GM19351 (cell line): ENCODE measurements around the gene ZNF687.

ENCODE experiments used
- ATAC-seq: cut with Tn5 transposase; IDR thresholded peaks from one replicate; pipeline ENCODE4 v1.9.1; 2021; ENCODE audit warnings: mild to moderate bottlenecking, moderate library complexity; ENCODE audit not compliant: unreplicated experiment

Gene ZNF687

GRCh38 chr1:151311589-151312331, 29.7 kb downstream of the ZNF687 start:
- no peak for ATAC-seq

DNA sequence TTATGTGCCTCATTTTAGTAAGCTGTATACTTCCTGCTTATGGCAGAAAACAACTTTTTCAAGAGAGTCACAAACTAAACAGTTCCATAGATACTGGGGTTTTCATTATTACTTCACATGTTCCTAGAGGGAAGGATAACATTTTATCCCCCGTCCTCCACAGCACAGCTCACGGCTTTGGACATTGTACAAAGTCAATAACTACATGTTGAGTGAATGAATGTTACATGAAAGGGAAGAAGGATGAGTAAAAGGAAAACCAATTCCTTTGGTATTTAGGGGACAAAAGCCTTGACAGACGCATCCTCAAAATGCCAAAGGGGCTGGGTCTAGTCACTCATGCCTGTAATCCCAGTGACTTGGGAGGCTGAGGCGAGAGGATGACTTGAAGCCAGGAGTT, 30.3 kb downstream of the ZNF687 start:
- ATAC-seq = no peak

- no peak for ATAC-seq
These were observed 30.7 kb downstream of the ZNF687 start for GRCh38 chr1:151312826-151313225.

DNA sequence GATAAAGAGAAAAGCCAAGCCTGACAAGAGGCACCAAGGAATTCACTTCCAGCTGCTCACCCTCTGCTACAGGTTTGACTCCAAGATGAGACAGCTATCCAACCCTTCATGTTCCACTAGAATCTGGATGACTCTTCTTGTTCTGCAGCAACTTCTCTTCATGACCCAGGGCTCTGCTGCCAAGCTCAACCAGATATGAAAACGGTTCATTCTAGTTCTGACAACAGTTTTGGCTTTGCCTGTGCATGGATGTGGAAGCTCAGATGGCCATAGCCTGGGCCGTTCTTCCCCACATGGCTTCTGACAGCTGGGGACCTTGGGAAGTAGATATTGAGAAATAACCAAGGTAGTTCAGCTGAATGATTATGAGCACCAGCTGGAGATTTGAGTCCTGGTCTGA, 31.4 kb downstream of the ZNF687 start:
- ATAC-seq = no peak

GRCh38 chr1:151314137-151314875, 32.2 kb downstream of the ZNF687 start:
- ATAC-seq = no peak

- no peak for ATAC-seq
These were observed 33.6 kb downstream of the ZNF687 start for GRCh38 chr1:151315565-151316235.

- ATAC-seq = no peak
These were observed 36.9 kb downstream of the ZNF687 start for GRCh38 chr1:151318975-151319374.

DNA sequence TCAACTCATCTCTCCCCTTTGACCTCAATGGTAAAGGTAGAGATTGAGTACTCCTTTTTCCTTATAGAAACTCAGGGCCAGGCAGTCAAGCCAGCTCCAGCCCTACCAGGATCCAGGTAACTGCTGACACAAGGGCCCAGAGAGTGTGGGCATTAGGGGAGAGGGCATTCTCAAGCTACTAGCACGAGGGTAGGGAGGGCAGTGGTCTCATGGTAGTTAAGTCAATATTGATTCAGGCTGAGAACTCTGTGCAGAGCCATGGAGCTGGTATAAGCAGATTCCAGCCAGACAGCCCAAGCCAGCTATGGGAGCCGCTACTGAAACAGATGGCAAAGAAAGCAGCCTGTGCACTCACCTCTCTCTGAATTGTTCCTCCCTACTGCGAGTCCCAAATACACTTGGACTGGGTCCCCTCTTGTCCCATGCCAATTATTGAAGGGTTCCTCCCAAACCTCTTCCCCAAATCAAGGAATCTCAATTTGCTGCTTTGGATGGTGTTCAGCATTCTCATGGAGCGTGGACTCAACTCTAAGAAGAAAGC, 42.4 kb downstream of the ZNF687 start:
- no peak for ATAC-seq

DNA sequence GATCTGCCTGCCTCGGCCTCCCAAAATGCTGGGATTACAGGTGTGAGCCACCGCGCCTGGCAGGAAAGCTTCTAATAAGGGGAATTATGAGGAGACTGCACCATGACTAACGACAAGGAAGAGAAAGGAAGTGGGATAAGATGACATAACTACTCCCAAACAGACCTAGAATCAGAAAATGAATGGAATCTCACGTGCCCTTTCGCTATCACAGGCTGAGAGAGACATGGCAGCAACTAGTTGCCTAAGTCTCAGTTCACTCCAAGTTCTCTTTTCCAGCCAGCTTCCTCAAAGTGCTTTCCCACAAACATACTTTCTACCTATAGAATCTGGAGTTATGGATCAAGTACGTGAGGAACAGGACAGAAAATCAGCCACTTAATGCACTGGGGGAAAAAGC, 43.1 kb downstream of the ZNF687 start:
- ATAC-seq = no peak

DNA sequence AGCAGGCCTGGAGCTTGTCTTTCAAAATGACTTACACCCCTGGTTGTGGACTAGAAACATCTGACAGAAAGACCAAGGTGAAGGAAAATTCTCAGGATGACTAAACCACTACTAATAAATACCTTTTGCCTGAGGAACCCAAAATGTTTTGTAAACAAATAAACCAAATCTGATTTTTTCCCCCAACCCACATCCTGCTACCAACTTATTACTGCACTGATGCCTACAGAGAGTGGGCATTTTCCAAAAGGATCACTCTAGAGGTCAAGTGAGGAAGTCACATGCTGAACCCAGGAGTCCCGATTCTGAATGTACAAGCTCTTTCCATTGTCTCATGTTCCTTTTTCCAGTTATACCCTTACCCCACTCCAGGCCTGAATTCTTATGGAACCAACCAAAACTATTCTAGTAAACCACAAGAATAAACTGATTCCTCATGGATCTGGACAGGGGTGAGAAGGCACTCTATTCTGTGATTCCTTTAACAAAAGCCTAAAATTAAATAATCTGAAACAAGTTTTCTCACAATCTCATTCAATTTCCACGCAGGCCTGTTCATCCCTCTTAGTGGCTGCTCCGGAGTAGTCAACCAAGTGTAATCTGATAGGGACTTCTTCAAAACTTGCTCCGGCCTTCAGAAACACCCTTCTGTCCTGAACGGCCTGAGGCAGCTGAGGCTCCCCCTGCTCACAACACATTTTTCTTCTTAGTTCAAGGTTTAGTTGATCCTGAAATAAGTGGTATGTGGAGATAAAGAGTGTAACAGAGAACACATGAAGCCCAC, 43.7 kb downstream of the ZNF687 start:
- ATAC-seq = no peak

DNA sequence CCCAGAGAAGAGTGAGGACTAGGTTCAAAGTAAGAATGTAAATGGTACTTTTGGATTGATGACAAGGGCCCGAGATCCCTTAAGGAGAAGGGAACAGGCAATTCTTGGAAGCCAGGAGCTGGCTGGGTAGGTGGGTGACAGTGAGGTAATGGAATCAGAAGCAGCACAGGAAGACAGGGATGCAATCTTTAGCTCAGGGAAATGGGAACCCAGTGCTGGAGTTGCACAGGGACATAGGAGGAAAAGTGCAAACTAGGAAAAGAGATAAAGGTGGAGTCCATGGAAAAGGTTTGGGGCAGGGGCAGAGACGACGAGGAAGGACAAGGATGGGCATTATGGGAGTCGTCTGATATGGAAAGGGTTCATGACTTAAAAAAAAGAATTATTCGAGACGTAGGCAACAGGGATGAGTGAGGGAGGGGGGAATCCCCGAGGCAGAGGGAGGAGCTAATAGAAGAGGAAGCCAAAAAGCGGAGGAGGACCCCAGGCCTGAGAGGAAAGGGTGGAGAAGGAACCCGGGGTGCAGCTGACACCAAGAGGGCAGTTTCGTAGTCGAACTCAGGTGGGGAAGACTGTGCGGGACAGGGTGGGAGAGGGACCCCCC, 44.6 kb downstream of the ZNF687 start:
- ATAC-seq = peak; percentile 66

GRCh38 chr1:151327223-151327902, 45.3 kb downstream of the ZNF687 start, which contains the start of gene PI4KB:
Gene PI4KB (minus strand): TSS chr1:151327416. CDS start chr1:151316481, 10,935 bp downstream.
- ATAC-seq = peak; percentile 79

- no peak for ATAC-seq
These were observed 46.0 kb downstream of the ZNF687 start for GRCh38 chr1:151327903-151328674.

DNA sequence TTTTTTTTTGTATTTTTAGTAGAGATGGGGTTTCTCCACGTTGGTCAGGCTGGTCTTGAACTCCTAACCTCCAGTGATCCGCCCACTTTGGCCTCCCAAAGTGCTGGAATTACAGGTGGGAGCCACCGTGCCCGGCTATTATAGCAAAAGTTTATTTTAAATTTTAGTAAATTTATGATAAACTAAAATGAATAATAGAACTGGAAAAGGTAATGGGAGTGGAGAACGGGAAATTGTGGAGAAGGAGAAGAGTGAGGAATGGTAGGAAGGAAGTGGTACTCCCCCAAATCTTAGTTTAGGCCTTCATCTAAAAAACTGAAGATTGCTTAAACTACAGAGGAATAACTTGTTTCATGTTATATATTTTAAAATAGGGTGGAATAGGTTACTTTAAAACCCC, 52.7 kb downstream of the ZNF687 start:
- ATAC-seq = no peak

- no peak for ATAC-seq
These were observed 54.5 kb downstream of the ZNF687 start for GRCh38 chr1:151336556-151336955.

DNA sequence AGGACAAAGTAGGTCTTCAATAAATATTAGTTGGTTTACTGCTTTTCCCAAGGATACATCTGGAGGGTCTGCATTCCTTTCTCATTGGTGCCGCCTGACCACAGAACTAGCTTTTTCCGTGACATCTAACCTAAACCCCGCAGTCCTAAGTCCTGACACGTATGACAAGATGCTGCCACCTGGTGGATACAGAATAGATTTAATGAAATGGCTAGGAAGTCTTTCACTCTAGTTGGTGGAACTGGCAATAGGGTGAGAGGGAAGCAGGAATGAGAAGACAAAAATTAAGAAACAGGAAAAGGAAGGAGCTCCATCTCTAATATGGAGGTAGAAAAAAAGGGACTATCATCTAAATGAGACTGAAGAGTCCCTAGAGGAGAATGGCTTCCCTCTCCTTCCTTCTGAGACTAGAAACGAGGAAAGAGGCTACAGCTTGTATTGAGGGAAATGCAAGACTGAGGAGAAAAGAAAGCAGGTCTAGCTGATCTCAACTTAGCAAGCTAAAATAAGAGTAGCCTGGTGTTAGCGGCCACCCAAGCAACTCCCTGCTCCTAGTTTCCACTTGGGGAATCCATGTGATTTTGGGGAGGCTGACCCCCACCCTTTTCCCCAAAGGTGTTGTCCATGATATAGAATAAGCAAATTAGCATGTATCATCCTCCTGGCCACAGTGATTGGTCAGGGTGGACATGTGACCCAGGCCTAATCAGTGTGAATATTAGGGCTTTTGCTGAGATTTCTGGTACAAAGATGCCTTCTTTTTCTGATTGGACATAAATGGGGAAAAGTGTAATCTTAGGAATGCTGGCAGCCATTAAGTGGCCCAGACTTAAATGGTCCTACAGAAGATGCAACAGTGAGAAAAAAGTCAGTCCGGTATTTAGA, 59.0 kb downstream of the ZNF687 start:
- ATAC-seq = peak; percentile 57
